Measurements from ENCODE around the gene GNPTAB.
A peak's percentile ranks its signal among the peaks of the same experiment; 100 is the strongest.

GNPTAB gene

GRCh38 chr12:101802486-101802885 is 28.3 kb downstream of the GNPTAB start:
- Mint-ChIP-seq H3K36me3 (peaks cover 5% of the 10 kb centered on the region), H3K9me3 (ENCODE audit: low read depth) (no peaks in the 10 kb centered on the region), H3K27ac (peak overlapping the region; percentile 1), H3K4me1 (ENCODE audit: low read depth) (peaks cover 51% of the 10 kb centered on the region), H3K27me3 (no peaks in the 10 kb centered on the region), H3K4me3 (no peak overlapping the region)

- H3K9me3 Mint-ChIP-seq (ENCODE audit: low read depth), result no peaks in the 10 kb centered on the region
- peaks cover 59% of the 10 kb centered on the region for H3K4me1 Mint-ChIP-seq (ENCODE audit: low read depth)
- H3K36me3 Mint-ChIP-seq, result peaks cover 8% of the 10 kb centered on the region
- H3K27me3 Mint-ChIP-seq, result no peaks in the 10 kb centered on the region
- H3K4me3 Mint-ChIP-seq, result no peak overlapping the region
- peak overlapping the region; percentile 54 for H3K27ac Mint-ChIP-seq
Observed at GRCh38 chr12:101799774-101800173, 31.0 kb downstream of the GNPTAB start.

- Mint-ChIP-seq H3K9me3 (ENCODE audit: low read depth) (no peaks in the 10 kb centered on the region), H3K27ac (peak overlapping the region; percentile 93), H3K27me3 (no peaks in the 10 kb centered on the region), H3K4me1 (ENCODE audit: low read depth) (peaks cover 68% of the 10 kb centered on the region), H3K4me3 (peak overlapping the region; percentile 60), H3K36me3 (peaks cover 11% of the 10 kb centered on the region)
Observed at GRCh38 chr12:101795786-101796185, 35.0 kb downstream of the GNPTAB start.

GRCh38 chr12:101795013-101795412 is 35.7 kb downstream of the GNPTAB start:
- H3K4me1 Mint-ChIP-seq (ENCODE audit: low read depth), result peaks cover 67% of the 10 kb centered on the region
- peaks cover 11% of the 10 kb centered on the region for H3K36me3 Mint-ChIP-seq
- peak overlapping the region; percentile 75 for H3K27ac Mint-ChIP-seq
- H3K9me3 Mint-ChIP-seq (ENCODE audit: low read depth), result no peaks in the 10 kb centered on the region
- no peaks in the 10 kb centered on the region for H3K27me3 Mint-ChIP-seq
- H3K4me3 Mint-ChIP-seq, result no peak overlapping the region

- H3K9me3 Mint-ChIP-seq (ENCODE audit: low read depth), result no peaks in the 10 kb centered on the region
- peaks cover 13% of the 10 kb centered on the region for H3K36me3 Mint-ChIP-seq
- H3K4me3 Mint-ChIP-seq, result no peak overlapping the region
- peak overlapping the region; percentile 75 for H3K27ac Mint-ChIP-seq
- H3K4me1 Mint-ChIP-seq (ENCODE audit: low read depth), result peaks cover 63% of the 10 kb centered on the region
- H3K27me3 Mint-ChIP-seq, result no peaks in the 10 kb centered on the region
Observed at GRCh38 chr12:101794574-101794973, 36.2 kb downstream of the GNPTAB start.

GRCh38 chr12:101793401-101793800 is 37.4 kb downstream of the GNPTAB start:
- peaks cover 52% of the 10 kb centered on the region for H3K4me1 Mint-ChIP-seq (ENCODE audit: low read depth)

GRCh38 chr12:101792046-101792931 is 38.5 kb downstream of the GNPTAB start:
- Mint-ChIP-seq H3K9me3 (ENCODE audit: low read depth) (no peaks in the 10 kb centered on the region), H3K4me3 (no peak overlapping the region), H3K4me1 (ENCODE audit: low read depth) (peaks cover 45% of the 10 kb centered on the region), H3K36me3 (peaks cover 11% of the 10 kb centered on the region), H3K27me3 (no peaks in the 10 kb centered on the region), H3K27ac (peak overlapping the region; percentile 86)

More at GRCh38 chr12:101793401-101793800, 37.4 kb downstream of the GNPTAB start:
- H3K4me3 Mint-ChIP-seq, result peak overlapping the region; percentile 58
- H3K36me3 Mint-ChIP-seq, result peaks cover 13% of the 10 kb centered on the region
- H3K27me3 Mint-ChIP-seq, result no peaks in the 10 kb centered on the region
- H3K27ac Mint-ChIP-seq, result peak overlapping the region; percentile 78
- no peaks in the 10 kb centered on the region for H3K9me3 Mint-ChIP-seq (ENCODE audit: low read depth)

GRCh38 chr12:101789171-101789570 is 41.6 kb downstream of the GNPTAB start:
- H3K4me3 Mint-ChIP-seq, result no peak overlapping the region
- peaks cover 21% of the 10 kb centered on the region for H3K4me1 Mint-ChIP-seq (ENCODE audit: low read depth)

GRCh38 chr12:101785671-101786070 is 45.1 kb downstream of the GNPTAB start:
- Mint-ChIP-seq H3K27ac (no peak overlapping the region), H3K9me3 (ENCODE audit: low read depth) (no peaks in the 10 kb centered on the region), H3K4me3 (no peak overlapping the region), H3K27me3 (no peaks in the 10 kb centered on the region), H3K4me1 (ENCODE audit: low read depth) (peaks cover 14% of the 10 kb centered on the region), H3K36me3 (peaks cover 9% of the 10 kb centered on the region)

More at GRCh38 chr12:101789171-101789570, 41.6 kb downstream of the GNPTAB start:
- peaks cover 7% of the 10 kb centered on the region for H3K36me3 Mint-ChIP-seq
- H3K9me3 Mint-ChIP-seq (ENCODE audit: low read depth), result no peaks in the 10 kb centered on the region
- peak overlapping the region; percentile 2 for H3K27ac Mint-ChIP-seq
- no peaks in the 10 kb centered on the region for H3K27me3 Mint-ChIP-seq

GRCh38 chr12:101784376-101784775 is 46.4 kb downstream of the GNPTAB start:
- Mint-ChIP-seq H3K4me3 (no peak overlapping the region), H3K4me1 (ENCODE audit: low read depth) (peaks cover 16% of the 10 kb centered on the region), H3K27ac (no peak overlapping the region), H3K9me3 (ENCODE audit: low read depth) (no peaks in the 10 kb centered on the region), H3K36me3 (peaks cover 7% of the 10 kb centered on the region), H3K27me3 (no peaks in the 10 kb centered on the region)

GRCh38 chr12:101783838-101784237 is 46.9 kb downstream of the GNPTAB start:
- H3K27ac Mint-ChIP-seq, result no peak overlapping the region
- H3K4me1 Mint-ChIP-seq (ENCODE audit: low read depth), result peaks cover 16% of the 10 kb centered on the region
- no peaks in the 10 kb centered on the region for H3K27me3 Mint-ChIP-seq
- H3K9me3 Mint-ChIP-seq (ENCODE audit: low read depth), result no peaks in the 10 kb centered on the region
- H3K4me3 Mint-ChIP-seq, result no peak overlapping the region
- peaks cover 7% of the 10 kb centered on the region for H3K36me3 Mint-ChIP-seq

GRCh38 chr12:101783150-101783549 is 47.6 kb downstream of the GNPTAB start:
- peak overlapping the region; percentile 88 for H3K27ac Mint-ChIP-seq
- peaks cover 7% of the 10 kb centered on the region for H3K36me3 Mint-ChIP-seq
- H3K4me3 Mint-ChIP-seq, result no peak overlapping the region

GRCh38 chr12:101782273-101782731 is 48.5 kb downstream of the GNPTAB start:
- no peaks in the 10 kb centered on the region for H3K27me3 Mint-ChIP-seq
- H3K9me3 Mint-ChIP-seq (ENCODE audit: low read depth), result no peaks in the 10 kb centered on the region
- peak overlapping the region; percentile 88 for H3K27ac Mint-ChIP-seq
- H3K4me1 Mint-ChIP-seq (ENCODE audit: low read depth), result peaks cover 16% of the 10 kb centered on the region
- H3K4me3 Mint-ChIP-seq, result no peak overlapping the region
- peaks cover 5% of the 10 kb centered on the region for H3K36me3 Mint-ChIP-seq

More at GRCh38 chr12:101783150-101783549, 47.6 kb downstream of the GNPTAB start:
- Mint-ChIP-seq H3K4me1 (ENCODE audit: low read depth) (peaks cover 16% of the 10 kb centered on the region), H3K27me3 (no peaks in the 10 kb centered on the region), H3K9me3 (ENCODE audit: low read depth) (no peaks in the 10 kb centered on the region)

- Mint-ChIP-seq H3K27ac (peak overlapping the region; percentile 83), H3K4me1 (ENCODE audit: low read depth) (peaks cover 16% of the 10 kb centered on the region), H3K27me3 (no peaks in the 10 kb centered on the region), H3K9me3 (ENCODE audit: low read depth) (no peaks in the 10 kb centered on the region), H3K36me3 (peaks cover 5% of the 10 kb centered on the region), H3K4me3 (no peak overlapping the region)
Observed at GRCh38 chr12:101781834-101782233, 48.9 kb downstream of the GNPTAB start.

- Mint-ChIP-seq H3K9me3 (ENCODE audit: low read depth) (no peaks in the 10 kb centered on the region), H3K36me3 (peaks cover 5% of the 10 kb centered on the region), H3K27me3 (no peaks in the 10 kb centered on the region), H3K4me3 (no peak overlapping the region), H3K27ac (peak overlapping the region; percentile 83), H3K4me1 (ENCODE audit: low read depth) (peaks cover 16% of the 10 kb centered on the region)
Observed at GRCh38 chr12:101780599-101780998, 50.2 kb downstream of the GNPTAB start.

All from activated naive CD8-positive, alpha-beta T cell (primary cell).